Ramos (cell line): ENCODE results near the gene ZNF212.
"Not testable (repeated sequence)": the region's sequence is repeated elsewhere in the genome, so short reads cannot be mapped to it uniquely, and the experiment has no call there.

Experiments
- in situ Hi-C: fragments of 300-500 bp; cut with MboI; formaldehyde crosslinking; loops from one replicate; pipeline ENCODE4 v1.14.3; 2022; ENCODE audit warnings: low sequenced_read_pairs; ENCODE audit not compliant: unreplicated experiment

Gene ZNF212

GRCh38 chr7:149218469-149219420, 20.7 kb upstream of the ZNF212 start:
- in situ Hi-C loops: no loop called here

GRCh38 chr7:149220534-149220933, 18.9 kb upstream of the ZNF212 start:
- in situ Hi-C loops: no loop called here

DNA sequence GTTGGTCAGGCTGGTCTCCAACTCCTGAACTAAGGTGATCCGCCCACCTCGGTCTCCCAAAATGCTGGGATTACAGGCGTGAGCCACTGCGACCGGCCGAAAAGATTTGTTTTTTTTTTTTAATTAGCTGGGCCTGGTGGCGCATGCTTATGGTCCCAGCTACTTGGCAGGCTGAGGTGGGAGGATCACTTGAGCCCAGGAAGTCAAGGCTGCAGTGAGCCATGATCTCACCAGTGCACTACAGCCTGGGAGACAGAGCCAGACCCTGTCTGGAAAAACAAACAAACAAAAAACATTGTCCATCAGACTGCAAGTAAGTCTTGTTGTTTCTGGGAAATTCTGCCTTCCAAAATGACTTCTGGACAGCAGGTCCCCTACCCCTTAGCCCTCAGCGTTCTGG, 16.3 kb upstream of the ZNF212 start:
- in situ Hi-C loops: no loop called here

- in situ Hi-C loops: no loop called here
Measured at GRCh38 chr7:149223761-149224160, 15.7 kb upstream of the ZNF212 start.

DNA sequence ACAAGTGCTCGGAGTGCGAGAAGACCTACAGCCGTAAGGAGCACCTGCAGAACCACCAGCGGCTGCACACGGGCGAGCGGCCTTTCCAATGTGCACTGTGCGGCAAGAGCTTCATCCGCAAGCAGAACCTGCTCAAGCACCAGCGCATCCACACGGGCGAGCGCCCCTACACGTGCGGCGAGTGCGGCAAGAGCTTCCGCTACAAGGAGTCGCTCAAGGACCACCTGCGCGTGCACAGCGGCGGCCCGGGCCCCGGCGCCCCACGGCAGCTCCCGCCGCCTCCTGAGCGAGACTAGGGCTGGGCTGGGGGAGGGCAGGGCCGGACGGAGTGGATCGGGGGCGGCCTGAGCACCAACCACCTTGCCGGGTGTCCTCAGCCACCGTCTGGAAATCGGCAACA, 15.1 kb upstream of the ZNF212 start:
- in situ Hi-C loops: no loop called here

GRCh38 chr7:149225106-149225505, 14.3 kb upstream of the ZNF212 start:
- in situ Hi-C loops: no loop called here

DNA sequence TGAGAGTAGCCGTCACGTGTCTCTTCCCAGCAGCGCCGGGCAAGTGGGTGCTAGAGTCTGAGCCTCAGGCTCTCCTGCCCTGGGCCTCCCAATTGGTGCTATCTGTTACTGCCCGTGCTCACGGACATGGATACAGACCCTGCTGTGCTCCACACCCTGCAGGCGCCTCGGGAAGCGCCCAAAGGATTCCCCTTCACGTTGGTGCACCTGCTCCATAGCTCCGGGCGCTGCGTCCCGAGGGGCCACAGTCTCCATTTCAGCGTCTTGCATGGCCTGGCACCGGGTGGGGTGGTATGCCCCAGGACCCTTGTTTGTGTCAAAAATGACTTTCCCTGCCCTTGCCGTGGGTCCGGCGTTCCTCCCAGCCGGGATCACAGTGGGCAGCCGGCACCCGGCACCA, 13.8 kb upstream of the ZNF212 start:
- in situ Hi-C loops: no loop called here

DNA sequence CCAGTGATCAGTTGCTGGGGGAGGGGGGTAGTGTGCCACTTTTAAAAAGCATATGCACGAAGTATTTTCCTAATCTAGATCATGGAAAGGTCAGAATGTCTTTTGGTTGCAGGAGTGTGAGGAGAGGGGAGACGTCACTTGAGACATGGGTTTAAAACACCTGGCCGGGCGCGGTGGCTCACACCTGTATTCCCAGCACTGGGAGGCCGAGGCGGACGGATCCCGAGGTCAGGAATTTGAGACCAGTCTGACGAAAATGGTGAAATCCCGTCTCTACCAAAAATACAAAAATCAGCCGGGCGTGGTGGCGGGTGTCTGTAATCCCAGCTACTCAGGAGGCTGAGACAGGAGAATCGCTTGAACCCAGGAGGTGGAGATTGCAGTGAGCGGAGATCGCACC, 13.1 kb upstream of the ZNF212 start:
- in situ Hi-C loops: not testable (repeated sequence)

GRCh38 chr7:149226840-149227494, 12.5 kb upstream of the ZNF212 start:
- in situ Hi-C loops: no loop called here

DNA sequence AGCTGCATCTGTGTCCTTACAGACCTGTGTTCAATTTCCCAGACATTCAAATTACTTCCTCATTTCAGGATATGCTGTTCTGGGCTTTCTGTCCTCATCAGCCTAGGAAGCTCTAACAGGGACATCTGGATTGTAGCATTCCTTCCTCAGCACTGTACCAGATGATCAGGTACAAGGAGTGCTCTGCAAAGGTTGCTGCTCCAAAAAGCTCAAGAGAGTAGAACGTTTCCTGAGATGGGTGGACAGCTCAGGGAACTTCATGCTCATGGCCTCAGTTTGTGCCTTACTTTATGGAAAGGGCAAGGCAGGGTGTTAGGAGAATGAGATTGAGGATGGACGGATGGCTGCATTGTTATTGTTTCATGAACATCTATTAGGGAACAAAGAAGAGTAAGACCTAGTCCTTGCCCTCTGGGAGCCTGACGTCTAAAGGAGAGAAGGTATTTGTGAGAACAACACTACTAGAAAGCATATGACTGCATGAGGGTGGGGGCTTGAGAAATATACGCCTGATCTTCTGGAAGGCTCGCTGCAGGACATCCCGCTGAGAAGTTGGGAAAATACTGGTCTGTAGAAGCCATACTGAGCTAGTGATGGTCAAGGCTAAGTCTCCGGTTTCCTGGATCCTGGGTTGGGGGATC, 10.5 kb upstream of the ZNF212 start:
- in situ Hi-C loops: no loop called here

DNA sequence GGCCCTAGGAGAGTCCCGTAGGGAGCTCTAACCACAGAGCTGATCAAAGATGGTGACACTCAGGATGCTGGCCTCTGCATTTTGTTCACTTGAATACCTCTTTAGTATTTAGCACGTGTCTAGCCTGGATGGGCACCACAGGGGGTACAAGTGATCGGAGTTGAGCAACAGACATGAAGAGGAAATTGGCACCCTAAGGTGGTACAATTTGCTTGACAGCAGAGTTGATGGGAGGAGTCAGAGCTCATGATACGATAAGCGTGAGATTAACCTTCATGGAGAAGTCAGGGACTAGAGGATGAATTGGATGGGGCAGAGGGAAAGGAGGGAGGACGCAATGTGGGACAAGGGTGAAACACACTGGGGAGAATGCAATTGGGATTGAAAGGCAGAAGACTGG, 9.9 kb upstream of the ZNF212 start:
- in situ Hi-C loops: no loop called here

DNA sequence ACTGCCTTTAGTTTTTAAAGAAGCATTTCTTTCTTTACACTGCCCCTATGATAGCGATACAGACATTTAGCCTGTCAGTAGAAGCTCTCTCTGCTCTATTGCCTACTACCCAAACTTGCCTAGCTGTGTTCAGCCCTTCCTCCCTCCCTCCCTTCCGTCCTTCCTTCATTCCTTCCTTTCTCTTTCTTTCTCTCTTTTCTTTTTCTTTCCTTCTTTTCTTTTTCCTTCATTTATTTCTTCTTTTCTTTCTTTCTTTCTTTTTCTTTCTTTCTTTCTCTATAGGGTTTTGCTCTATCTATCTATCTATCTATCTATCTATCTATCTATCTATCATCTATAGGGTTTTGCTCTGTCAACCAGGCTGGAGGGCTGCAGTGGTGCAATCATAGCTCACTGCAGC, 7.1 kb upstream of the ZNF212 start:
- in situ Hi-C loops: no loop called here

DNA sequence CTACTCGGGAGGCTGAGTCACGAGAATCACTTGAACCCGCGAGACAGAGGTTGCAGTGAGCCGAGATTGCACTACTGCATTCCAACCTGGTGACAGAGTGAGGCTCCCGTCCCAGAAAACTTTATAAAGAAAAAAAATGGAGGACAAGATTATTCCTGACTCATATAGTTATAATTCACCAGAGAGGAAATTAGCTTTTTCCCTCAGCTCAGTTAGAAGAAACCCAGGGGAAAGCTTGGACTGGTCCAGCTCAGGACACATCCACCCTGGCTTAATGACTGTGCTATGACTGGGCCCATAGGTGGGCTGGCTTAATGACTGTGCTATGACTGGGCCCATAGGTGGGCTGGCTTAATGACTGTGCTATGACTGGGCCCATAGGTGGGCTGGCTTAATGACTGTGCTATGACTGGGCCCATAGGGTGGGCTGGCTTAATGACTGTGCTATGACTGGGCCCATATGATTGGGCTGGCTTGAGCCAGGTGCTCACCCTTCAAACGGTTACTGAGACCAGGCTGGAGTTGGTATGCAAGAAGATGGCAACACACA, 5.7 kb upstream of the ZNF212 start:
- in situ Hi-C loops: not testable (repeated sequence)

DNA sequence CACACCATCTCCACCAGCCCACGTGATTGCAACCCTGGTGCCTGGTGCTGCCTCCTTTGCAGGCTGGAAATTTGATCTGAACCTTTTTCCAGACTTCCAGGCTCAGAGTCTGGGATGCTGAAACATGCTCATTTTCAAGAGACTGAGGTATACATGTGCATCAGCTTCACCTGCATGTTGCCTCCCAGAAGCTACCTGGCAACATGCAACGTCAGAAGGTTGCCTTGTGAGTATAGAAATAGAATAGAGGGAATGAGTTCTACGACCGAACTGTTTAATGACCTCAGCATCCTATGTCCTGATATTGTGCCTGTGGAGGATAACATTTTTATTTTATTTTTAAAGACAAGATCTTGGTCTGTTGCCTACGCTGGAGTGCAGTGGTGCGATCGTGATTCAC, 1.9 kb upstream of the ZNF212 start:
- in situ Hi-C loops: no loop called here

GRCh38 chr7:149238051-149238450, 1.4 kb upstream of the ZNF212 start:
- in situ Hi-C loops: no loop called here

DNA sequence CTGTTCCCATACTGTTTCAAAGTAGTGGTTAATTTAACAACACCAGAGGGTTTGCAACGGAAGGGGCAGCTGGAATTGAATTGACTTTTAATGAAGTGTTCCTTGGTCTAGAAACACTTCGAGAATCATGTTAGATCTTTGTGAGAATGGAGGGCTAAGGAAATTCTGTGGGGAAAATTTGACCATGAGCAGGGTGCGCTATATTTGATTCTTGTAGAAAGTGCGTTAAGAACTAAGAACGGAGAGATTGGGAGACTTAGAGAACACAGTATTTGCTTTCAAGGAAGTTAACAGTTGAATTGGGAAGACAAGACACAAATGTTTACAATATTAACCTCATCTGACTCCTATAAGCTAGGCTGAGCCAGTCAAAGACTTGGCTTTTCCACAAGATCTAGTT, 1.2 kb downstream of the ZNF212 start:
- in situ Hi-C loops: no loop called here

GRCh38 chr7:149241696-149242095, 2.2 kb downstream of the ZNF212 start:
- in situ Hi-C loops: no loop called here

DNA sequence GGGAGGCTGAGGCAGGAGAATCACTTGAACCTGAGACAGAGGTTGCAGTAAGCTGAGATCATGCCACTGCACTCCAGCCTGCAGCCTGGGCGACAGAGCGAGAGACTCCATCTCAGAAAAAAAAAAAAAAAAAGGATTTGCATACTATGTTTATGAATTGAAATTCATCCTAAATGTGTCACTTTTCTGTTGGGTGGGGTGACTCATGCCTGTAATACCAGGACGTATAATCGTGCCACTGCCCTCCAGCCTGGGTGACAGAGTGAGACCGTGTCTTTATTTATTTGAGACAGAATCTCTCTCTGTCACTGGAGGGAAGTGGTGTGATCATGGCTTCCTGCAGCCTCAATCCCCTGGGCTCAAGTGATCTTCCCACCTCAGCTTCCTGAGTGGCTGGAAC, 5.8 kb downstream of the ZNF212 start:
- in situ Hi-C loops: no loop called here

- in situ Hi-C loops: no loop called here
Measured at GRCh38 chr7:149245744-149246143, 6.3 kb downstream of the ZNF212 start.

DNA sequence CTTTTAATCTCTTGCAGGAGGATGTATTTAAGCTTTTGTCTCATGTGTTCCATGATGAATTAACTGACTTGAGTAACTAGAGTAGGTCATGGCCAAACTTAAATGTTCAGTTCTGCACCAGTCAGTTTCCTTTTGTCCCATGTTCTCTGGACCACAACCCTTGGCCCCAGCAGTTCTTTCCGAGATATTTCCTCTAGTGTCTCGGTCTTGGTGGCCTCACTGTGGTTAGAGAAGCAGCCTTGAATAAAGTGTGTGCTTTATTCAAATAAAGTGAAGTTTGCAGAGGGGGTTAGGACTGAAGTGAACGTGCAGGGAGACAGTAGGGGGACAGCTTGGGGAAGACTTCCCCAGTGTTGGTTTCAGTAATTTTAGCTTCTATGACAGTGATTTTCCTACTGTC, 9.3 kb downstream of the ZNF212 start:
- in situ Hi-C loops: no loop called here

- in situ Hi-C loops: not testable (repeated sequence)
Measured at GRCh38 chr7:149250151-149250550, 10.7 kb downstream of the ZNF212 start.
